ENCODE results near the gene TIMM17A.
"Not testable (repeated sequence)": the region's sequence is repeated elsewhere in the genome, so short reads cannot be mapped to it uniquely, and the experiment has no call there.

The TIMM17A gene

GRCh38 chr1:202016811-202017748, 61.8 kb downstream of the TIMM17A start:
- DNase-seq, result no peak

DNA sequence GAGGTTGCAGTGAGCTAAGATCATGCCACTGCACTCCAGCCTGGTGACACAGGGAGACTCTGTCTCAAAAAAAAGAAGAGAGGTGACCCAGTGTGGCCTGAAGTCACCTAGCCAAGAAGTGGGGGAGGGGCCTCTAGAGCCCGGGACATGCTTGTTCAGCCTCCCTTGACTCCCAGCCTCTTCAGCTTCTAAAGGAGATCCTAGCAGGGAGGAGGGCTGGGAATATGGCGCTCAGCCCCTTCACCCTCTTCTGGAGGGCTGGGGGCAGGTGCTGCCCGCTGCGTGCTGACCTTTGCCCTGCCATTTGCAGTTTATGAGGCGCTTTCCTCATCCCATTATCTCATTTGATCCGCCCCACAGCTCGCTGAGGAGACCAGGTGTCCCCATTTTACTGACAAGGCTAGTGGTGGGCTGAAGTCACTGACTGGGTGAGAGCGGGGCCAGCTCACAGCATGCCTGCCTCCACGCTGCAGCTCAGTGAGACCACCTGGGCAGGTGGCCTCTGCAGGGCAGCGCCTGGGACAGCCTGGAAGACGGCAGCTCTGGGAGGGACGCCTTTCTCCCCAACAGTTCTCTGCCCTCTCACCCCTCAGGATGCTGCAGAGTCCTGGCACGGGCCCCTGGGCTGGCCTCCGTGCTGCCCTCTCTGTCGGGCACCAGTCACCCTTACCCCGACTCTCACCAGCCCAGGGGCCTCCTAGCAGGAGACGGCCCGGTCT, 62.6 kb downstream of the TIMM17A start:
- no peak for DNase-seq

DNA sequence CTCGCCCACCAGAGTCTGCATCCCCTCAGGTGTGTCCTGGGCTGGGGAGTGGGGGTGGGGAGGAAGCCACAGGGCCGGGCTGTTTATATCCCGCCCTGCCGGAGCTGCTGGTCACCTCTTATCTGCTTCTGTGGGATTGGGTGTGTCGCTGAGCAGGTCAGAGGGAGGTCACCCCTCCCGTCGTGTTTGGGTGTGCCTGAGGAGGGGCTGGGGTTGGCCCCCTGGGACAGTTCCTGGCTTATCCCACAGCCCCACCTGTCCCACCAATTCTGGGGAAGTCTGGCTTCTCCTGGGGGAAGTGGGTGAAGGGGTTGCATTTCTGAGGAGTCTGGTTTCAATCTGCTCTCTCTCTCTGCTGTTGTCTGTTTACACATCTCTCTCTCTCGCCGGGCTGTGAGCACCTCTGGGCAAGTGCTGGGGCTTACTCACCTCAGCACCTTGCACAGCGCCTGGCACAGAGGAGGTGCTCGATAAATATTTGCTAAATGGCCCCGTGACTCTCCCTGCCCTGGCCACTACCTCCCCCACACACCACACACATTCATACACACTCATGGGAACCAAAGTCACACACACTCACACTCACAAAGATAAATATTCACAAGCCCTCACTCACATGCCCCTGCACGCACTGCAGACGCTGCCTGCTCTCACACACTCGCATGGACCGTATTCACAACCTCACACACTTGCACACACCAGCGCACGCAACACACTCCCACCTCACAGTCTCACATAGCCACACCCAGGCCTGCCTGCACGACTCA, 63.3 kb downstream of the TIMM17A start:
- no peak for DNase-seq

DNA sequence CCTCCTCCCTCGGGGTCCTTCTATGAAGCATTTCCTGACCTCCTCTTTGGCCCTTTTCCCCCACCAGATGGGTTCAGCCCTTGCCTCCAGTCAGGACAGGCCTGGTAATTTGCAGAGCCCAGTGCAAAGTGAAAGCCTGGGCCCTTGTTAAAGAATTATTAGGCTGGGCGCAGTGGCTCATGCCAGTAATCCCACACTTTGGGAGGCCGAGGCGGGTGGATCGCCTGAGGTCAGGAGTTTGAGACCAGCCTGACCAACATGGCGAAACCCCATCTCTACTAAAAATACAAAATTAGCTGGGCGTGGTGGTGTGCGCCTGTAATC, 63.9 kb downstream of the TIMM17A start:
- not testable (repeated sequence) for DNase-seq

All from activated CD4-positive, alpha-beta T cell treated with anti-CD3 and anti-CD28 coated beads, Interleukin-10, Interleukin-2, amounts not matched to agents 100 ng/mL and 50 ng/mL, durations not matched to agents 16 hours and 8 hours (primary cell).